ENCODE measurements around the gene RASGEF1C.

Gene RASGEF1C

DNA sequence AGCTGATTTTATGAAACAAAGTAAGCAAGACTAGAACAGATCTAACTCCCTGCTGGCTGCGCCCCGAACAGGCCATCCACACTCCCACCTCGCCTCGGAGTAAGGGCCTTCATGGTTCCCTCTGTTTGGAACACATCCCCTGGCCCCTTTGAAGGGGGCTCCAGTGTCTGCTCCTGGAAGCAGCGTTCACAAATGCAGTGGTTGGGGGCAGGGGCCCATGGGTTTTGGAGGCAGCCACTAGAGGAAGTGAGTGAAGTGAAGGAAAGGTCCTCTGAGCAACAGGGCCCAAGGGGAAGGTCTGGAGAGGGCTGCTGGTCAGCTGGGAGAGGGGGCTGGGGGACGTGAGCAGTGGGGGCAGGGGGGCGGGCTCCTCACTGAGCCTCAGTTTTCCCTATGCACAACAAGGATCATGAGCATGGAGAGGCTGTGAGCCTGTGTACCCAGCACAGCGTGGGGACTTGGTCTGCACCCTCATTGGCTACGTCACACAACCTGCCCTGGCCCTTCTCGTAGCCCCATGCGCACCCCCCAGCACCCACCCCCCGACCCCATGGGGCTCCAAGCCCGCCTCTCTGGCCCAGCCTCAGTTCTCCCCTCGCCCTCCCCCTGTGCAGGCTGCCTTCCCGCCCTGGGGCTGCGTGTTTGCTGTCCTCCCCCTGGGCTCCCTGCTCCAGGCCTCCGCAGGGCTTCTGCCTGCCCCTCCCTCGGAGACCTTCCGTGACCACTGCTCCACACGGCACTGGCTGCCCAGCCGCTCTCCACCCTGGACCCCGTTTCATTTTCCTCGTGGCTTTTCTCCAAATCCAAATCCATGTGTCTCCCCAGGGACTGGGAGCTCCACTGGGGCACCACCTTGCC is 39.5 kb downstream of the RASGEF1C start:
- FAIRE-seq (no peak), DNase-seq (ENCODE audit: insufficient read length, low spot score) (no peak)
- no peak for TF ChIP-seq POLR2A (IDR thresholded peaks at IDR 0.05; ENCODE audit: low read depth, low read length)

DNA sequence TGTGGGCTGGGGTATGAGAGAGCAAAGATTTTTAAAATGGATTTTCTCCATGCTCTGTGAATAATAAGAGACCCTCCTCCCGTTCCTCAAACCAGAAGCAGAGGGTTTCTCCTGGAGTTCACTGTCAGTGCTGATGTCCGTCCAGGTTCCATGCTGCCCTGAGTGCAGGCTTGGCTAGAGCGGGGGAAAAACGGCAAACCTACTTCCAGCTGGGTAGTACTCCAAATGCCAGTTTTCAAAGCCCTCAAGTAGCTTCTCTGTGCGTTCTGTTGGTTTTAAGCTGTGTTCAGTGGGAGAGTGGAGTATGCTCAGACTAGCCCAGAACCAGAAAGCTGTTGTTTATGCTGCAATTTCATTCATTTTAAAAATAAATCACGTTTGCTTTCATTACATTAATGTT is 40.3 kb downstream of the RASGEF1C start:
- DNase-seq (ENCODE audit: insufficient read length, low spot score) (no peak), FAIRE-seq (no peak)
- TF ChIP-seq POLR2A (IDR thresholded peaks at IDR 0.05; ENCODE audit: low read depth, low read length) = no peak

DNA sequence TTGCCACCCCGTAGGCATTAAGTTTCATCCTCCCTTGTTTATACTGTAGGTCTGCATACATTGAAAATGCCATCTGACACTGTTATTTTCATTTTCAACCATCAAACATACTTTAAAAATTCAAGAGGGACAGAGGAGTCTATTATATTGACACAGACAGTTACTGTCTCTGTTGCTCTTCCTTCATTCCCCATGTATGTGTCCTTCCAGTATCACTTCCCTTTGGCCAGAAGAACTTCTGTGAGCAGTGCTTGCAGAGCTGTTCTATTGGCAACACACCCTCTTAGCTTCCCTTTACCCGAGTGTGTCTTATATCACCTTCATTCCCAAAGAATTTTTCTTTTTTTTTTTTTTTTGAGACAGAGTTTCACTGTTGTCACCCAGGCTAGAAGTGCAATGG is 42.8 kb downstream of the RASGEF1C start:
- FAIRE-seq (no peak), DNase-seq (ENCODE audit: insufficient read length, low spot score) (no peak)
- TF ChIP-seq POLR2A (IDR thresholded peaks at IDR 0.05; ENCODE audit: low read depth, low read length) = no peak

DNA sequence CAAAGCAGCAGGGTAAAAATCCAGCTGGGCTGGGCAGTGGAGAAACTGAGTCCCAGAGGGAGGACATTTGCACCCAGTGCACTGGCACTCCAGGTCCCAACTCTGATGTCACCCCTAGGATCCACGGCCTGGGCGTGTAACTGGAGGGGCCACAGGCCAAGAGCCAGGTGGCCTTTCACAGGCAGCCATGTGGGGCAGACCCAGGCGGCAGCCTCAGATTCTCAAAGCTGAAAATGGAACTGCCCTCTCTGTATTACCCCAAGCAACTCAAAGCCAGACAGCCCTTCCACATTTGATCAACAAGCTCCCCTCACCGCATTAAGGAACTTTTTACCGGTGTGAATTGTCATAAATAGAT is 46.7 kb downstream of the RASGEF1C start:
- no peak for TF ChIP-seq POLR2A (IDR thresholded peaks at IDR 0.05; ENCODE audit: low read depth, low read length)
- DNase-seq (ENCODE audit: insufficient read length, low spot score) (no peak), FAIRE-seq (no peak)

DNA sequence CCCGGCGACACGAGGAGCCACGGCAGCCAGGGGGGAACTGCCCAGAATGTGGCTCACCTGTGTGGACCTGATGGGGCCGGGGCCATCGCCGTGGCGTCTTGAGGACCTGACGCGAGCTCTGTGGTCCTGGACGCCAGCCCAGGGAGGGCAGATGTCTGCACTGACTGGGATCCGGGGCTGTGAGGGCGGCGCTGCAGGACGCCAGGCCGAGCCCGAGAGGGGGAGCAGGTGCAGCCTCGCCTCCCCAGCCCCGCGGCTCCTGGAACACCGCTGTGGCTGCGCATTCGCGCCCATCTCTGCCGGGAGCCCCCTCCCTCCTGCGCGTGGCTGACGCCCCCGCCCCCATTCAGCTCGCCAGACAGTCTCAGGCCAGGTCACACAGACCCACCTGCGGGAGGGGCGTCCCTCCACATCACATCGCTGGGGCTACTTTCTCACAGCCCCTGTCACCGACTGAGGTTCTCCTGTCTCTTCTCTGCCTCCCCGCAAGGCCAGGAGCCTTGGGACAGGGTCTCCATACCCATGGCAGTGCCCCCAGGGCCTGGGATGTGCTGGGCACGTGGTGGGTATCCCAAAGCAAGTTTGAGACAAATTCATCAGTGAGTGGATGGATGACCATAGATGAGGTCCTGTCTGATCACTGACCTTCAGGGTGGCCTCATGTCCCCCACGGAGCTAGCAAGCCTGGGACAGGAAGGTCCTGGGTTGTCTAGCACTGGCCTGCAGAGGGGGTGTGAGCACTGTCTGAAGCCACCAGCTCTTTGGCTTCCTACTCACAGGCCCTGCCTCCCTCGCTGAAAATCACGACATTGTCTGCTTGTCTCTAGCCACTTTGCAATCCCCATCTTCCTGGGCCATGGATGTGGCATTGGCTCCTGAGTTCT is 47.3 kb downstream of the RASGEF1C start:
- FAIRE-seq = no peak
- TF ChIP-seq POLR2A (IDR thresholded peaks at IDR 0.05; ENCODE audit: low read depth, low read length) = no peak
- no peak for DNase-seq (ENCODE audit: insufficient read length, low spot score)

DNA sequence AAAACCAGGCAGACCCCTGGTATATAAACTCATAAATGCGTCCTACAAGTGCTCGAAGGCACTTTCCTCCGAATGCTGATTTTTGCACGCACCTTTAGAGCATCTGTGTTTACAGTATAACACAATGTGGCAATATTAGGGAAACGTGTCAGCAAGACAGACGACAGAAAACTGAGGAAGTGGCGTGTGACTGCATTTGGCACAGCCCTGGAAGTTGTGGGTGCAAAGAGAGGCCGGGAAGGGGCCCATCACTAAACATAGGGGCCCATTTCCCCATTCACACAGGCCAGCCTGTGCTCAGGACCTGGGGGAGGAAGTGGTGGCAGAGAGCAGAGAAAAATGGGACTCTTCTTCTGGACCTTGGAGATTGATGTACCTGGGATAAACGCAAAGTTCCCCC is 48.2 kb downstream of the RASGEF1C start:
- no peak for DNase-seq (ENCODE audit: insufficient read length, low spot score)
- TF ChIP-seq POLR2A (IDR thresholded peaks at IDR 0.05; ENCODE audit: low read depth, low read length) = no peak
- FAIRE-seq = no peak

DNA sequence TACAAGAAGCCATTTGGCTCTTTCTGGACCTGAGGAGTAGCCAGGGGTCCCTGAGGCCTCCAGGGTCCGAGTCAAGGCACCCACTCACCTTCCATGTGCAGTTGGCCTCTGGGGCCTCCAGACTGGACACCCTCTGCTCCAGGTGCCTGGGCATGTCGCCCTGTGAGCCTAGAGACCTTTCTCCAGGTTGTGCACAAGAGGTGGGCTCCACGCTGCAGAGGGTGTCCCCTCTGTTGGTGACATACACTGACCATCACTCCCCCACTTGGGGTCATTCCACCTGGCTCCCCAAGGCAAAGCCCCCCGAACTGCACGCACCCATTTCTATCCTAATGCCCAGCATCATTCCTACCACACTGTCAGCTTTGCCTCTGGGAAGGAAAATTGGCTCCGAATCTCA is 48.8 kb downstream of the RASGEF1C start:
- TF ChIP-seq POLR2A (IDR thresholded peaks at IDR 0.05; ENCODE audit: low read depth, low read length) = no peak
- DNase-seq (ENCODE audit: insufficient read length, low spot score) (no peak), FAIRE-seq (no peak)

DNA sequence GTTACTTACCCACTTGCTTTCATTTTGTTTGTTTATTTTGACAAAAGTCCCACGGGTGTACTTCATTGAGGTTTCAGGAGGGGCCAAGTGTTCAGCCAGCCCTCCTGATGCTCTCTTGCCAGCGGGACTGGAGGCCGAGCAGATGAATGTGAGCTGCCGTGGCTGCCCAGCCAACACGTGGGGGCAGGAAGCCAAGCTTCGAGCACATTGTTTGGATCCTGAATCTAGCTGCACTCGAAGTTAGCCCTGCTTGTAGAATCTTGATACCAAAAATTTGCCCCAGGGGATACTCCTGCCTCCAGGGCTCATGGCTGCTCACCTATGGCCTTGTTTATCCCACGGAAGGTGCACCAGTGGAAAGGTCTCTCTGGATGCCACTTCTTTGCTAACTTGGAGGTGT is 49.3 kb downstream of the RASGEF1C start:
- no peak for DNase-seq (ENCODE audit: insufficient read length, low spot score)
- no peak for TF ChIP-seq POLR2A (IDR thresholded peaks at IDR 0.05; ENCODE audit: low read depth, low read length)

DNA sequence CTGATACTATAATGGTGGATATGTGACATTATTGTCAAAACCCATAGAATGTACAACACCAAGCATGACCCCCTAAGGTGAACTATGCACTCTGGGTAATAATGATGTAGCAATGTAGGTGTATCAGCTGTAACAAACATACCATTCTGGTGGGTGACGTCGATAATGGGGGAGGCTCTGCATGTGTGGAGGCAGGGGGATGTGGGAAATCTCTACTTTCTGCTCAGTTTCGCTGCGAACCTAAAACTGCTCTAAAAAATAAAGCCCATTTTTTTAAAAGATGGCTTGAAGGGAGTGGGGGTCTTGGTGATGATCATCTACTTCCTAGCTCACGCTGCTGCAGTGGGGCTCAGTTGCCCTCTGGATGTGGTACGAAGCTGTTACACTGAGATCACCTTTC is 51.1 kb downstream of the RASGEF1C start:
- no peak for FAIRE-seq
- no peak for DNase-seq (ENCODE audit: insufficient read length, low spot score)
- no peak for TF ChIP-seq POLR2A (IDR thresholded peaks at IDR 0.05; ENCODE audit: low read depth, low read length)

More for the DNA sequence above, 49.3 kb downstream of the RASGEF1C start:
- no peak for FAIRE-seq

DNA sequence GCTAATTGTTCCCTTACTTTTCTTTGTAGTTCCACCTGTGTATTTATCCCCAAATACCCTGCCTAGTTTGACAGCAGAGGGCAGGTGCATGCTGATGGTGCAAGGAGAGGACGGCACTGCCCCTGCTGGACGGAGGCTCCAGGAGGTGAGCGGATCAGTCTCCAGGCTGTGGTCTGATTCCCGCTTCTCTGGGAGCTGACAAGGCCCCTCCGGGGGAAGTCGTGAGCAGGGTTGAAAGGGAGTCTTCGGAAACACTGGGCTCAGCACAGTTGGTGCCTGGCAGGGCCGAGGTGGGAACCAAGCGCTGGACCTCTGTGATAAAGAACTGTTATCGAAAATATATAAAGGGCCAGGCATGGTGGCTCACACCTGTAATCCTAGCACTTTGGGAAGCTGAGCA is 52.9 kb downstream of the RASGEF1C start:
- no peak for TF ChIP-seq POLR2A (IDR thresholded peaks at IDR 0.05; ENCODE audit: low read depth, low read length)
- no peak for DNase-seq (ENCODE audit: insufficient read length, low spot score)
- no peak for FAIRE-seq

DNA sequence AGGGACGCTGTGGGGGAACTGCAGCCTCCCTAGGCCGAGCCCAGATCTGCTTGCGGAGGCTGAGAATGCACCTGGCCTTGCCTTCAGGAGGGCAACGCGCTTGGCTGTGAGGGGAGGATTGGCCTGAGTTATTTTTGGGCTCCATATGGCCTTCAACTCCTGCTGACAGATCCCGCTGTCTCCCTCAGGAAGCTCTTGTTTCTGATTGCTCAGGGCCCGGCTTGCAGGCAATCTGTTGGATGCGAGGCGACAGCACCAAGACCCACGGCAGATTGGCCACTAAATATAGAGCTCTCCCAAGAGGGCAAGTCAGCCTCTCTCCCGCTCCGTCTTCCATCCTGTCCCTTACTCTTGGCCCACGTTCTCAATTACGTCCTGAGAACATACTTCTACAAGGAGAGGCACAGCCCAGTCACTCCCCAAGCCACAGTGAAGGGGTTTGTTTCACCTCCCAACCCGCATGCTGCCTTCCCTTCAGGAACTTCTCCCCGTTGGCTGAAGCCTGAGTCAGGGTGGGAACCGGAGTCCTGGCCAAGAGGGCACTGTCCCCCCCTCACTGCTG is 53.6 kb downstream of the RASGEF1C start:
- FAIRE-seq (no peak), DNase-seq (ENCODE audit: insufficient read length, low spot score) (no peak)
- TF ChIP-seq POLR2A (IDR thresholded peaks at IDR 0.05; ENCODE audit: low read depth, low read length) = no peak

DNA sequence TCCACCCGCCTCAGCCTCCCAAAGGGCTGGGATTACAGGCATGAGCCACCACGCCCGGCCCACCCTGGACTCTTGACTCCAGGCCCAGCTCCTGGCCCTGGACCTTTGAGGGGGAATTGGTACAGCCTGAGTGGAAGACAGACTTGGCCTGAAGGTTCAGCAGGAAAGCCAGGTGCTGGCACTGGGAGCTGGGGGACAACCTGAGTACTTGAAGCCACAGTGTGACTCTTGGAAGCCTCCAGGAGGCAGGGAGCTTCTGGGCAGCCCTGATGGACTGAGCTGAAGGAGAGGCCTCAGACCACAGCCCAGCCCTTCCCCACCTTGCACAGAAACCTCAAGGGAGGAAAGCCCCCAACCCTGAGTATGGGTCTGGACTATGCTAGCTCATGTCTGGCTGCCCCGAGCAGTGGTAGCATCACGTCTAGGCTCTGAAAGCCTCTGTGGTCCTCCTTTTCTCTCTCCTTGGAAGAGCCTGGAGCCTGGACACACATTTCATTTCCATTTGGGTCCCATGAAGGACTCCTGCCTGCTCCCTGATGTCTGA is 54.1 kb downstream of the RASGEF1C start:
- DNase-seq (ENCODE audit: insufficient read length, low spot score) (no peak), FAIRE-seq (no peak)
- no peak for TF ChIP-seq POLR2A (IDR thresholded peaks at IDR 0.05; ENCODE audit: low read depth, low read length)

DNA sequence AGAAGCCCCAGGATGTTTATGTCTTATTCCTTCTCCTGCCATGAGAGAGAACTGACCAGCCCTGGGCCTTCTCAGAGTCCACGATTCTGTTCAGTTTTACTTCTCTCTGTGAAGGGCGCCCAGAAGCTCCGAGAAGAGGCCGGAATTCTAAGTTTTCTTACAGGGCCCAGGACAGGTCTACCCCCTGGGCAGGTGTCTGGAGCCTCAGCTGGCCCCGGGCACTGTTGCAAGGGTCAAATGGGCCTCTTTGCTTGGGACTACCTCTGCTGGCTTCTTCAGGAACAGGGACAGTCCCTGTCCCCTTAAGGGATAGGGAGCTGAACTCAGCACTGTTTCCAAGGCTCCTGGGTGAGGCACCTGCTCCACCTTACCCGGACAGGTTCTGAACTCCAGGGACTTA is 55.0 kb downstream of the RASGEF1C start:
- FAIRE-seq (no peak), DNase-seq (ENCODE audit: insufficient read length, low spot score) (no peak)
- TF ChIP-seq POLR2A (IDR thresholded peaks at IDR 0.05; ENCODE audit: low read depth, low read length) = no peak

DNA sequence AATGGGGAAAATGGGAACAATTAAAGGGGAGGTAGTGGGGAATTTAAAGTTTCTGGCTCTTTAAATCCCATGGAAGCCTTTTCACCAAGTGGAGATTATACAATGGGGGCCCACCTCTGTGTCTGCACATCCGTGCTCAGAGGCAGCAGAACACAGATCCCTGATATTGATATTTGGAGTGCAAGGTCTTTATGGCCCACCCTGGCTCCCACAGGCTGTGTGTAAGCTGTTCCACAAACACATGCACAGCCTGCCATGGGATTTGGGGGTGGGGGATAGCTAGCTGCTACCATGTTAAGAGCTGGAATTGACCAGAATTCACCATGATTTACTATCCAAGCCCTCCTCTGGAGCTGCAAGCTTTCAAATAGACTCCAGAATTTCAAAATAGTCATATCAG is 55.9 kb downstream of the RASGEF1C start:
- no peak for TF ChIP-seq POLR2A (IDR thresholded peaks at IDR 0.05; ENCODE audit: low read depth, low read length)
- FAIRE-seq (no peak), DNase-seq (ENCODE audit: insufficient read length, low spot score) (no peak)

Measured in H54 (cell line).